ENCODE data around the gene MAP3K15. TPM values are rescaled to one million over a fixed set of nuclear protein-coding genes. Genes with fewer than 3 reads are reported as not detected.

Gene MAP3K15
- total and polyA plus RNA-seq, 10 of the 15 experiments (the other 5 are each of a cell fraction or from before 2014, with no cell fraction given): 0.03 to 0.16 TPM; not detected in 8

- TF ChIP-seq SREBF1 (IDR thresholded peaks at IDR 0.05; ENCODE audit: low read length) (no peak), NFIC (IDR thresholded peaks at IDR 0.05; ENCODE audit: low read depth, low read length) (peak; percentile 57), SMAD1 (IDR thresholded peaks at IDR 0.05; ENCODE audit: low read depth, partially characterized antibody) (no peak), IRF3 (IDR thresholded peaks at IDR 0.05) (no peak)
Observed at GRCh38 chrX:19350941-19351384, 164.3 kb downstream of the MAP3K15 start (continued).

- 57% methylated on average over 2 of the region's 2 CpGs for WGBS (ENCODE audit: insufficient coverage, insufficient replicate concordance, low lambda C conversion rate, missing lambda C conversion rate)
- intact Hi-C loops (cut with micrococcal nuclease; ENCODE audit: unreplicated experiment) (loop anchor here (10.0 kb wide), 1 partner anchor 536 kb away; the partner anchor contains the start of gene SH3KBP1), in situ Hi-C loops (cut with MboI) (loop anchor here (10.0 kb wide), 1 partner anchor 674 kb away; the partner anchor contains the start of gene RS1)
- peaks cover 10% of the 10 kb centered on the region for H3K4me1 ChIP-seq (ENCODE audit: control insufficient read depth, insufficient read depth, low read length)
- no peaks in the 10 kb centered on the region for H4K20me1 ChIP-seq (ENCODE audit: control insufficient read depth, insufficient read depth)
- CTCF ChIA-PET: no interaction called here
- H3K4me3 ChIP-seq: no peak overlapping the region
- H3K27ac ChIP-seq (ENCODE audit: control insufficient read depth, insufficient read depth): no peak overlapping the region
- H3K9me3 ChIP-seq (replicated peaks; ENCODE audit: control insufficient read depth, insufficient read depth, low read length): no peaks in the 10 kb centered on the region
- no peak overlapping the region for H3K4me2 ChIP-seq (ENCODE audit: control insufficient read depth, insufficient read depth)
- no peak overlapping the region for H2AFZ ChIP-seq (ENCODE audit: control insufficient read depth, low read depth, low read length)
- ATAC-seq (no peak), FAIRE-seq (no peak), DNase-seq (ENCODE audit: low read depth, low spot score) (no peak)
- RAD21 ChIA-PET (ENCODE audit: unreplicated experiment): no interaction called here
- no peaks in the 10 kb centered on the region for H3K27me3 ChIP-seq (replicated peaks in 1 of 2; ENCODE audit: control insufficient read depth in 2 of 2, insufficient read depth in 2 of 2, low read length in 1 of 2)
- TF ChIP-seq NFYA (IDR thresholded peaks at IDR 0.05; ENCODE audit: borderline replicate concordance, low read depth, low read length) (no peak), SIX5 (IDR thresholded peaks at IDR 0.05; ENCODE audit: low read depth, low read length, severe bottlenecking) (no peak), LARP7 (IDR thresholded peaks at IDR 0.05) (no peak), USF2 (IDR thresholded peaks at IDR 0.05; ENCODE audit: borderline replicate concordance, low read depth, low read length) (no peak), NBN (IDR thresholded peaks at IDR 0.05) (no peak), PKNOX1 (IDR thresholded peaks at IDR 0.05) (no peak), EGR1 (IDR thresholded peaks at IDR 0.05; ENCODE audit: borderline replicate concordance in 1 of 2, low read depth in 2 of 2, low read length in 2 of 2) (no peak), PAX5 (IDR thresholded peaks at IDR 0.05; ENCODE audit: borderline replicate concordance, low read depth, low read length) (no peak), ESRRA (IDR thresholded peaks at IDR 0.05; ENCODE audit: low read length) (no peak), BCLAF1 (IDR thresholded peaks at IDR 0.05) (no peak), ZNF217 (IDR thresholded peaks at IDR 0.05) (no peak), POLR2A (IDR thresholded peaks at IDR 0.05; ENCODE audit: low read depth, low read length) (no peak), MEF2A (IDR thresholded peaks at IDR 0.05; ENCODE audit: insufficient read depth, low read depth, low read length) (no peak), JUNB (IDR thresholded peaks at IDR 0.05) (no peak)
- peaks cover 0 to 1% of the 10 kb centered on the region in 2 experiments; a peak in 3 of 4 replicates for H3K36me3 ChIP-seq (ENCODE audit: control insufficient read depth in 2 of 2, insufficient read depth in 2 of 2, low read length in 1 of 2)
- POLR2A ChIA-PET: no interaction called here
- no TSS peak for BruUV-seq (replicated peaks)
- SMC1A ChIA-PET (ENCODE audit: uncharacterized antibody, unreplicated experiment): interaction anchor here (1.0 kb wide), 1 partner anchor 642 kb away, joined by 3 read pairs; the partner anchor contains the start of gene PPEF1
- peaks cover 19% of the 10 kb centered on the region for H3K79me2 ChIP-seq (ENCODE audit: control insufficient read depth, insufficient read depth, low read length)
- H3K9ac ChIP-seq (ENCODE audit: control insufficient read depth, insufficient read depth, low read length): no peak overlapping the region
Observed at GRCh38 chrX:19349264-19349663, 166.0 kb downstream of the MAP3K15 start.
